Ishikawa (cell line): Measurements from ENCODE around the gene CABP7.

Experiments used
- CEBPB ChIP-seq: IDR thresholded peaks from 2 replicates; pipeline ENCODE4 v1.6.1; 2012
- CREB1 ChIP-seq: IDR thresholded peaks from 2 replicates; pipeline ENCODE4 v1.6.1; 2012; ENCODE audit warnings: low read depth
- EP300 ChIP-seq: IDR thresholded peaks from 2 replicates; pipeline ENCODE4 v1.6.1; 2012; ENCODE audit warnings: borderline replicate concordance
- FOXM1 ChIP-seq: IDR thresholded peaks from 2 replicates; pipeline ENCODE4 v1.6.1; 2012; ENCODE audit warnings: low read depth, borderline replicate concordance
- RAD21 ChIP-seq: IDR thresholded peaks from 2 replicates; pipeline ENCODE4 v1.6.1; 2012; ENCODE audit warnings: low read depth
- TEAD4 ChIP-seq: IDR thresholded peaks from 2 replicates; pipeline ENCODE4 v1.6.1; 2012
- YY1 ChIP-seq: IDR thresholded peaks from 2 replicates; pipeline ENCODE4 v1.6.1; 2012; ENCODE audit warnings: low read depth
- ZBTB7A ChIP-seq: IDR thresholded peaks from 2 replicates; pipeline ENCODE4 v1.6.1; 2012; ENCODE audit warnings: low read depth
- TF ChIP-seq, protein P1 (sequence below): IDR thresholded peaks from 2 replicates; pipeline ENCODE4 v1.6.1; 2012
- TF ChIP-seq, protein P2 (sequence below): IDR thresholded peaks from 2 replicates; pipeline ENCODE4 v1.6.1; 2012

DNA sequence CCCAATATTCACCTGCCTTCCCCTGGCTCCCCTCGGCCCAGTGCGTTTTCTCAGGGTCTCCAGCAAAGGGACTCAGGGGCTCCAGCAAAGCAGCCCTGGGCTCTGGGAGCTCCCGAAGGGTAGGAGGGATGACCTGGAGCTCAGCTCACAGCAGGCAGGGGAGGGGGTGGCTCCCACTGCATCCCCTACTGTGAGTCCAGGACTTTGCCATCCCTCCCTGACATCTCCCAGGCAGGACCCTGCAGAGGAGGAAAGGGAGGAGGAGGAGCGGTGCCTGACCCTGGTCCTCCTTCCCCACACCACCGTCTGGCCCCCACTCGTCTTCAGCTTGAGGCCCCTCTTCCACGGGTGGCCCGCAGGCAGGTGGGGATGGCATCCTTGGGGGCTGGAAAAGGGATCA lies 5.0 kb downstream of the CABP7 start:
- TF ChIP-seq FOXM1 (no peak), CREB1 (no peak), EP300 (no peak), TEAD4 (no peak), RAD21 (no peak), ZBTB7A (no peak), YY1 (no peak), CEBPB (no peak)
- TF ChIP-seq, protein P1, sequence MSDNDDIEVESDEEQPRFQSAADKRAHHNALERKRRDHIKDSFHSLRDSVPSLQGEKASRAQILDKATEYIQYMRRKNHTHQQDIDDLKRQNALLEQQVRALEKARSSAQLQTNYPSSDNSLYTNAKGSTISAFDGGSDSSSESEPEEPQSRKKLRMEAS = no peak
- TF ChIP-seq, protein P2, sequence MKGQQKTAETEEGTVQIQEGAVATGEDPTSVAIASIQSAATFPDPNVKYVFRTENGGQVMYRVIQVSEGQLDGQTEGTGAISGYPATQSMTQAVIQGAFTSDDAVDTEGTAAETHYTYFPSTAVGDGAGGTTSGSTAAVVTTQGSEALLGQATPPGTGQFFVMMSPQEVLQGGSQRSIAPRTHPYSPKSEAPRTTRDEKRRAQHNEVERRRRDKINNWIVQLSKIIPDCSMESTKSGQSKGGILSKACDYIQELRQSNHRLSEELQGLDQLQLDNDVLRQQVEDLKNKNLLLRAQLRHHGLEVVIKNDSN = no peak
